KMS-11 (cell line): ENCODE measurements around the gene KIF25.

Source experiments
- H2AFZ ChIP-seq: fragments of 200-600 bp; sonication (generic); 2 replicates; pipeline ENCODE4 v1.6.1; 2016; ENCODE audit warnings: antibody characterized with exemption, mixed run types, low read depth
- H3K27ac ChIP-seq: fragments of 200-600 bp; sonication (generic); 2 replicates; pipeline ENCODE4 v1.6.1; 2016; ENCODE audit warnings: mild to moderate bottlenecking, mixed run types
- H3K27me3 ChIP-seq: fragments of 200-600 bp; sonication (generic); 2 replicates; pipeline ENCODE4 v1.6.1; 2017; ENCODE audit warnings: mild to moderate bottlenecking, low read depth, mixed run types, moderate library complexity; ENCODE audit not compliant: insufficient read depth
- H3K36me3 ChIP-seq: fragments of 200-600 bp; sonication (generic); 2 replicates; pipeline ENCODE4 v1.6.1; 2017; ENCODE audit warnings: mild to moderate bottlenecking, mixed run types; ENCODE audit not compliant: insufficient read depth
- H3K4me1 ChIP-seq: fragments of 200-600 bp; sonication (generic); 2 replicates; pipeline ENCODE4 v1.6.1; 2016; ENCODE audit warnings: mild to moderate bottlenecking, low read depth, mixed run types; ENCODE audit not compliant: poor library complexity, severe bottlenecking
- H3K4me2 ChIP-seq: fragments of 200-600 bp; sonication (generic); 2 replicates; pipeline ENCODE4 v1.7.0; 2016; ENCODE audit warnings: mild to moderate bottlenecking, mixed run types
- H3K4me3 ChIP-seq: fragments of 200-600 bp; sonication (generic); IDR thresholded peaks from 2 replicates; pipeline ENCODE4 v1.6.1; 2017; ENCODE audit warnings: low read depth, low read length, mixed read lengths; ENCODE audit not compliant: insufficient read depth
- H3K79me2 ChIP-seq: fragments of 200-600 bp; sonication (generic); 2 replicates; pipeline ENCODE4 v1.6.1; 2016; ENCODE audit warnings: low read depth, mixed run types; ENCODE audit not compliant: insufficient read depth
- H3K9ac ChIP-seq: fragments of 200-600 bp; sonication (generic); 2 replicates; pipeline ENCODE4 v1.6.1; 2016; ENCODE audit warnings: mild to moderate bottlenecking, mixed run types
- H4K20me1 ChIP-seq: fragments of 200-600 bp; sonication (generic); 2 replicates; pipeline ENCODE4 v1.6.1; 2016; ENCODE audit warnings: mild to moderate bottlenecking, mixed run types; ENCODE audit not compliant: insufficient read depth
- TF ChIP-seq, protein P1 (sequence below): fragments of 200-600 bp; sonication (generic); conservative IDR thresholded peaks from 2 replicates; pipeline ENCODE4 v1.6.1; 2017; ENCODE audit warnings: low read depth, mild to moderate bottlenecking, antibody characterized with exemption, low read length, moderate library complexity, mixed read lengths

The KIF25 gene

DNA sequence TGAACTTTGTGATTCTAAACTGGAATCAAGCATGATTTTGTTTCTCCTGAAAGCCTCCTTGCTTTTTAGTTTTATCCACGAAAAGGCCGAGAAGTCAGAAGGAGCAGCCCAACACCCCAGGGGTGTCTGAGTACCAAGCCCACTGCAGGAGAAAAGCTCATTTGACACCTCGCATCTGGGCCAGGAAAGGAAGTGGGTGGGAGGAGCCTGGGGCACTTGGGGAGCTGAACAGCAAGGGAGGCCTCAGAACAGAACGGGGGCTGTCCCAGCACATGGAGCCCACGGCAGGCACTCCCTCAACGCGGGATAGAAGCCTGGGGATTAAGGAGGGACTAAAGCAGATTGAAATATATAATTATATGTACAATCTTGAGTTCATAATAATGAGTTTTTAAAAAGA lies 6.6 kb downstream of the KIF25 start:
- Histone ChIP-seq H3K79me2 (no peaks in the 10 kb centered on the region), H3K27ac (no peak overlapping the region), H3K4me1 (peaks cover 9% of the 10 kb centered on the region), H4K20me1 (no peaks in the 10 kb centered on the region), H3K4me3 (no peak overlapping the region), H2AFZ (no peak overlapping the region), H3K36me3 (no peaks in the 10 kb centered on the region), H3K27me3 (no peaks in the 10 kb centered on the region), H3K4me2 (no peak overlapping the region), H3K9ac (no peak overlapping the region)
- TF ChIP-seq, protein P1, sequence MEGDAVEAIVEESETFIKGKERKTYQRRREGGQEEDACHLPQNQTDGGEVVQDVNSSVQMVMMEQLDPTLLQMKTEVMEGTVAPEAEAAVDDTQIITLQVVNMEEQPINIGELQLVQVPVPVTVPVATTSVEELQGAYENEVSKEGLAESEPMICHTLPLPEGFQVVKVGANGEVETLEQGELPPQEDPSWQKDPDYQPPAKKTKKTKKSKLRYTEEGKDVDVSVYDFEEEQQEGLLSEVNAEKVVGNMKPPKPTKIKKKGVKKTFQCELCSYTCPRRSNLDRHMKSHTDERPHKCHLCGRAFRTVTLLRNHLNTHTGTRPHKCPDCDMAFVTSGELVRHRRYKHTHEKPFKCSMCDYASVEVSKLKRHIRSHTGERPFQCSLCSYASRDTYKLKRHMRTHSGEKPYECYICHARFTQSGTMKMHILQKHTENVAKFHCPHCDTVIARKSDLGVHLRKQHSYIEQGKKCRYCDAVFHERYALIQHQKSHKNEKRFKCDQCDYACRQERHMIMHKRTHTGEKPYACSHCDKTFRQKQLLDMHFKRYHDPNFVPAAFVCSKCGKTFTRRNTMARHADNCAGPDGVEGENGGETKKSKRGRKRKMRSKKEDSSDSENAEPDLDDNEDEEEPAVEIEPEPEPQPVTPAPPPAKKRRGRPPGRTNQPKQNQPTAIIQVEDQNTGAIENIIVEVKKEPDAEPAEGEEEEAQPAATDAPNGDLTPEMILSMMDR: no peak

DNA sequence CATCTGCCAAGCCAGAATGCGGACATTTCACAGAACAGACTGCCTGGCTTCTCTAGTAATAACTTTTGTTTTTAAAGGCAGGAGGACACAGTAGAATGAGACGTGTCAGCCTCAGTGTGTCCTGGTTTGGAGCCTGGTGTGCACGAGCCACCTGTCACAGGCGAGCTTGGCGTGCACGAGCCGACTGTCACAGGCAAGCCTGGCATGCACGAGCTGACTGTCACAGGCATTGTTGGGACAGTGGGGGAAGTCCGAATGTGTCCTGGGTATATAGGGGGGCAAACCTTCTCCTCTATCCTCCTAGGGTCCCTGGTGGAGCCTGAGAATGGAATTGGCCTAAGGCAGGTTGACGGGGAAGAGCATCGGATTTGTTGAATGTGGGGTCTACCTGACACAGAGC lies 7.5 kb downstream of the KIF25 start:
- no peak overlapping the region for H2AFZ ChIP-seq
- no peak overlapping the region for H3K4me3 ChIP-seq
- no peaks in the 10 kb centered on the region for H3K36me3 ChIP-seq
- no peak overlapping the region for H3K4me2 ChIP-seq
- no peak overlapping the region for H3K9ac ChIP-seq
- H3K27me3 ChIP-seq: no peaks in the 10 kb centered on the region
- no peaks in the 10 kb centered on the region for H3K79me2 ChIP-seq
- TF ChIP-seq, protein P1: no peak
- H3K27ac ChIP-seq: no peak overlapping the region
- no peaks in the 10 kb centered on the region for H4K20me1 ChIP-seq
- H3K4me1 ChIP-seq: peaks cover 9% of the 10 kb centered on the region

DNA sequence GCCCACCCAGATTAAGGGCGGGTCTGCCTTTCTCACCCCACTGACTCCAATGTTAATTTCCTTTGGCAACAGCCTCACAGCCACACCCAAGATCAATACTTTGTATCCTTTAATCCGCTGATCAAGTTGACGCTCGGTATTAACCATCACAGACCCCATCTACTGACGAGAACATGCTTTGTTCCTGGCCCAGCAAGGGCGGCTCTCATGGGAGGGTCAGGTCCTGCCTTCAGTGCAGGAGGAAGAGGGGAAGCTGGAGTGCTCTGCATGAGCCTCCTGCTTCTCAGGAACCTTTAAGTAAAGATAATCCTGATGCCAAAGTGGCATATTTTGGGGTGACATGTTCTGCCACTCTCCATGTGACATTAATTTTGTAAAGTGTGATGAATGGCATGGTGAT lies 8.3 kb downstream of the KIF25 start:
- Histone ChIP-seq H3K27ac (no peak overlapping the region), H3K9ac (no peak overlapping the region), H3K4me1 (peaks cover 9% of the 10 kb centered on the region), H4K20me1 (no peaks in the 10 kb centered on the region), H3K4me3 (no peak overlapping the region), H3K4me2 (no peak overlapping the region), H2AFZ (no peak overlapping the region), H3K27me3 (no peaks in the 10 kb centered on the region), H3K79me2 (no peaks in the 10 kb centered on the region), H3K36me3 (no peaks in the 10 kb centered on the region)
- TF ChIP-seq, protein P1: no peak

DNA sequence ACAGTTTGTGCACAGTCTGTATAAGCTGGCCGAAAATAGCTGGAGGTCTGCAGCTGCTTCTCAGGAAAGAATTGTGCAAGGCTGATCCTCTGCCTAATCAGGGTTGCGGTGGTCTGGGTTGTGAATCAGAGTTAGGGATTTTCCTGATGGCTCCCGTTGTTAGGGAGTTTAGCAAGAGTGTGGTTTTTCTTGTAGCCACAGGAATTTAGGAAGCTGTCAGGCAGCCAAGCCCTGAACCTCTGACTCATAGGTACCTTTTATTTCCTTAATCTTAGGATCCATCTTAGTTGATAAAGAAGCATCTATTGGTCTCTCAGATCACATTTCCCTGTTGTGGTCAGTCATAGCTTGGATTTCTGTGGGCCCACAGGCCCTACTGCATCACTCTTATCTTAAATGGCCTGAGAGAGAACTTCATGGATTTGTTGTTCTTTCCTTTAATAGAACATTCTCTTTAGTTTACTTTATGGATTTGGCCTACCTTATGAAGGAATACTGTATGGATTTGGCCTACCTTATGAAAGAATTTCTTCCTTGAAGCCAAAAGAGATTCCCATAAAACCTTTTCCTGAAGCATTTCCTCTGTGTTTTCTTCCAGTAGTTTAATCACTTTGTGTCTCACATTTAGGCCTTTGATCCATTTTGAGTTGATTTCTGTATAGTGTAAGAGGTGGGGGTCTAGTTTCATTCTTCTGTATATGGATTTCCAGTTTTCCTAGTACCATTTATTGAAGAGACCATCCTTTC lies 10.3 kb downstream of the KIF25 start:
- H3K4me1 ChIP-seq: peaks cover 9% of the 10 kb centered on the region
- H3K9ac ChIP-seq: no peak overlapping the region
- H3K79me2 ChIP-seq: no peaks in the 10 kb centered on the region
- H3K27ac ChIP-seq: no peak overlapping the region
- TF ChIP-seq, protein P1: no peak
- H2AFZ ChIP-seq: no peak overlapping the region
- H3K4me2 ChIP-seq: no peak overlapping the region
- no peaks in the 10 kb centered on the region for H3K27me3 ChIP-seq
- no peaks in the 10 kb centered on the region for H3K36me3 ChIP-seq
- H4K20me1 ChIP-seq: no peaks in the 10 kb centered on the region
- no peak overlapping the region for H3K4me3 ChIP-seq
